Measurements from ENCODE around the gene ADRA2C. TPM values are rescaled to one million over a fixed set of nuclear protein-coding genes. Genes with fewer than 3 reads are reported as not detected.

Gene ADRA2C
- total RNA-seq, 1 donor from 2014 or later: 17.2 TPM

DNA sequence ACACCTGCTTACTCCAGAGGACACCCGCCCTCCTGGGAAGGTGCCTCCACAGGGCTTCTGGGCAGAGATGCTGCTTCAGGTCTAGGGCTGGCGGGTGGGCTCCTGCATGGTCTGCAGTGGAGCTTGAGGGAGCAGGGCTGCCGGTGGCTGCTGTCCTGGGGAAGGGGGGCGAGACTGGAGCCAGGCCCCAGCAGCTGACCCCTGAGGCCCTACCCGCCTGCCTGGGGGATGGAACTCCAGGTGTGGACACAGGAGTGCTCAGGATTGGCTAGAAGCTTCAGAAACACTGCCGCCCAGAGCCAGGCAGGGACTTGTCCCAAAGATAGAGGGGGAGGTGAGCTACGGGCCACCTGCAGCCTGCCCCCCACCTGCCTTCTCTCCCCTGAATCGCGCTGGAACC, 33.0 kb upstream of the ADRA2C start:
- no peak overlapping the region for H3K27ac ChIP-seq
- H3K27me3 ChIP-seq: no peaks in the 10 kb centered on the region
- no peaks in the 10 kb centered on the region for H3K4me1 ChIP-seq
- H3K4me3 ChIP-seq: no peak overlapping the region
- intact Hi-C loops (cut with DNase I): no loop called here
- no peaks in the 10 kb centered on the region for H3K36me3 ChIP-seq
- no peak for TF ChIP-seq POLR2AphosphoS5 (IDR thresholded peaks at IDR 0.05; ENCODE audit: insufficient read depth in 1 of 2, low read depth in 1 of 2)
- no peak for TF ChIP-seq POLR2A (IDR thresholded peaks at IDR 0.05)
- TF ChIP-seq, protein P1, sequence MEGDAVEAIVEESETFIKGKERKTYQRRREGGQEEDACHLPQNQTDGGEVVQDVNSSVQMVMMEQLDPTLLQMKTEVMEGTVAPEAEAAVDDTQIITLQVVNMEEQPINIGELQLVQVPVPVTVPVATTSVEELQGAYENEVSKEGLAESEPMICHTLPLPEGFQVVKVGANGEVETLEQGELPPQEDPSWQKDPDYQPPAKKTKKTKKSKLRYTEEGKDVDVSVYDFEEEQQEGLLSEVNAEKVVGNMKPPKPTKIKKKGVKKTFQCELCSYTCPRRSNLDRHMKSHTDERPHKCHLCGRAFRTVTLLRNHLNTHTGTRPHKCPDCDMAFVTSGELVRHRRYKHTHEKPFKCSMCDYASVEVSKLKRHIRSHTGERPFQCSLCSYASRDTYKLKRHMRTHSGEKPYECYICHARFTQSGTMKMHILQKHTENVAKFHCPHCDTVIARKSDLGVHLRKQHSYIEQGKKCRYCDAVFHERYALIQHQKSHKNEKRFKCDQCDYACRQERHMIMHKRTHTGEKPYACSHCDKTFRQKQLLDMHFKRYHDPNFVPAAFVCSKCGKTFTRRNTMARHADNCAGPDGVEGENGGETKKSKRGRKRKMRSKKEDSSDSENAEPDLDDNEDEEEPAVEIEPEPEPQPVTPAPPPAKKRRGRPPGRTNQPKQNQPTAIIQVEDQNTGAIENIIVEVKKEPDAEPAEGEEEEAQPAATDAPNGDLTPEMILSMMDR (IDR thresholded peaks at IDR 0.05): no peak
- H3K9me3 ChIP-seq: no peaks in the 10 kb centered on the region
- no peak for DNase-seq (ENCODE audit: extremely low spot score in 2 of 2)

DNA sequence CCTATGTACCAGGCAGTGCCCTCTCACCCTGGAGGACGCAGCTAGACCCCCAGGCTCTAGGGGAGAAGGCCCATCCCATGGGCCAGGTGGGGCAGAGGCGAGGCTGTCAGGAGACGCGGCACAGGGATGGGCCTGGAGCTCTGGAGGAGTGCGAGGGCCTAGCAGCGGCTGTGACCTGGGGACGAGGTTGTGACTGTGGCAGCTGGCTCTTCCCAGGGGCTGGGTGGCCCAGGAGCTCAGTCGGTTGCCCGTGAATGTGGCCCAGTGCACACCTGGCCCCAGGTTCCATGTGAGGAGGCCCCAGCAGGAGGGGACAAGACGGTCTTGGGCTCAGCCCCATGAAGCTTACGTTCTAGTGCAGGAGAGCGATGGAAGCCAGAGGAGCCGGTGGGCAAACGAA, 31.0 kb upstream of the ADRA2C start:
- TF ChIP-seq POLR2AphosphoS5 (IDR thresholded peaks at IDR 0.05; ENCODE audit: insufficient read depth in 1 of 2, low read depth in 1 of 2) (no peak), POLR2A (IDR thresholded peaks at IDR 0.05) (no peak)
- TF ChIP-seq, protein P1 (IDR thresholded peaks at IDR 0.05): no peak
- Histone ChIP-seq H3K4me1 (no peaks in the 10 kb centered on the region), H3K36me3 (no peaks in the 10 kb centered on the region), H3K27me3 (no peaks in the 10 kb centered on the region), H3K4me3 (no peak overlapping the region), H3K27ac (no peak overlapping the region), H3K9me3 (no peaks in the 10 kb centered on the region)
- intact Hi-C loops (cut with DNase I): no loop called here
- no peak for DNase-seq (ENCODE audit: extremely low spot score in 2 of 2)

DNA sequence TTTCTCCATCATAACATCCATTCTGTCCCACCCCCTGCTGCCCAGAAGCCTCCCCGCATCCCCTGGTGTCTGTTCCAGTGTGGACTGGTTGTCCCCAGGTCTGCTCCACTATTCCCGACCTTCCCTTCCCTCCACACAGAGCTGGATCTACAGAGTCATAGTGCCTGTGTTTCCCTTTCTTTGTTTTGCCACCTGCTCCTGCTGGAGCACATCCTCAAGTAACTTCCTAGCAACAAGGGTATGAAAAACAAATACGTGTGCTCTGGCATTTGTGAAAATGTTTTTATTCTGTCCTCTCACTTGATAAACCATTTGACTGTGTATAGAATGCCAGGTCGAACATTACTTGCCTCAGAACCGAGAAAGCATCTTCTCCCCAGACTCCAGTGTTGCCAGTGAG, 29.9 kb upstream of the ADRA2C start:
- no peaks in the 10 kb centered on the region for H3K4me1 ChIP-seq
- no peaks in the 10 kb centered on the region for H3K27me3 ChIP-seq

DNA sequence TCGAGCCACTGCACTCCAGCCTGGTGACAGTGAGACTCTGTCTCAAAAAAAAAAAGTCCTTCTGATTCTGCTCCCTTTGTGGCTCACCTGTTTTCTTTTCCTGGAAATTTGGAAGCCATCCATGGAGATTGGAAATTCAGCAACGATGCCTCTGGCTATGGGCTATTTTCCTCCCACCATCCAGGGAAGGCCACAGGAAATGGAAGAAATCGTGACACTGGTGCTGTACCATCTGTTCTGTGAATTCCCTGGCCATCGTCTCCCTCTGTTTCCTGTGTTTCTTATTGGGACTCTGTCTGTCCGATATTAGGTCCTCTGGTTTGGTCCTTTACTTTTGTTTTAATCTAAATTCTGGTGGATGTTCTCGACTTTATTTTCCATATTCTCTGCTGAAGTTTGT, 29.4 kb upstream of the ADRA2C start:
- DNase-seq (ENCODE audit: extremely low spot score in 2 of 2): no peak
- TF ChIP-seq, protein P1 (IDR thresholded peaks at IDR 0.05): no peak
- no peak for TF ChIP-seq POLR2A (IDR thresholded peaks at IDR 0.05)
- no peak for TF ChIP-seq POLR2AphosphoS5 (IDR thresholded peaks at IDR 0.05; ENCODE audit: insufficient read depth in 1 of 2, low read depth in 1 of 2)
- no peak overlapping the region for H3K27ac ChIP-seq
- intact Hi-C loops (cut with DNase I): no loop called here
- H3K9me3 ChIP-seq: no peaks in the 10 kb centered on the region
- no peak overlapping the region for H3K4me3 ChIP-seq
- H3K36me3 ChIP-seq: no peaks in the 10 kb centered on the region
- no peaks in the 10 kb centered on the region for H3K4me1 ChIP-seq
- H3K27me3 ChIP-seq: no peaks in the 10 kb centered on the region

More for the DNA sequence above, 29.9 kb upstream of the ADRA2C start:
- no peak for TF ChIP-seq POLR2AphosphoS5 (IDR thresholded peaks at IDR 0.05; ENCODE audit: insufficient read depth in 1 of 2, low read depth in 1 of 2)
- no peak for TF ChIP-seq POLR2A (IDR thresholded peaks at IDR 0.05)
- TF ChIP-seq, protein P1 (IDR thresholded peaks at IDR 0.05): no peak
- Histone ChIP-seq H3K9me3 (no peaks in the 10 kb centered on the region), H3K27ac (no peak overlapping the region), H3K4me3 (no peak overlapping the region), H3K36me3 (no peaks in the 10 kb centered on the region)
- DNase-seq (ENCODE audit: extremely low spot score in 2 of 2): no peak
- intact Hi-C loops (cut with DNase I): no loop called here

DNA sequence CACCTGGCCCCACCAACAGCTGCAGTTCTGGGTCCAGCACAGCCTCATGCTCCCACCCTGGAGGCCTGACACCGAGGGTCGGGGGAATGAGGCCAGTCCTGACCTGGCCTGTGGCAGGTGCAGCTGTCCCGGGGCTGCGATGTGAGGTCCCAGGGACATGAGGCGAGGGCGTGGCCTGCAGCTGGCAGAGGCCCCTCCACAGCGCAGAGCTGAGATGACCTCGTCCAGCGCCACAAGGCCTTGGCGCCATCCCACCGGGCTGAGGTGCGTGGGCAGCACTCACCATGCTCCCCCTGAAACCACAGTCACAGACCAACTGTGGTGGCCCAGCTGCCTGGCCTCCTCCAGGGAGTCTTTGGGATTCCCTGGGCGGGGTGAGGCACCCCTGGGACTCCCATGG, 26.6 kb upstream of the ADRA2C start:
- Histone ChIP-seq H3K27me3 (peaks cover 6% of the 10 kb centered on the region), H3K4me3 (no peak overlapping the region), H3K27ac (no peak overlapping the region), H3K4me1 (no peaks in the 10 kb centered on the region), H3K9me3 (no peaks in the 10 kb centered on the region), H3K36me3 (no peaks in the 10 kb centered on the region)
- DNase-seq (ENCODE audit: extremely low spot score in 2 of 2): no peak
- intact Hi-C loops (cut with DNase I): no loop called here
- TF ChIP-seq, protein P1 (IDR thresholded peaks at IDR 0.05): no peak
- TF ChIP-seq POLR2AphosphoS5 (IDR thresholded peaks at IDR 0.05; ENCODE audit: insufficient read depth in 1 of 2, low read depth in 1 of 2) (no peak), POLR2A (IDR thresholded peaks at IDR 0.05) (no peak)
